ENCODE measurements around the gene TRIM14. TPM values are rescaled to one million over a fixed set of nuclear protein-coding genes. Genes with fewer than 3 reads are reported as not detected.

TRIM14 gene
- total RNA-seq, 4 donors from 2014 or later, result 12.0 to 17.5 (median 16.3) TPM

DNA sequence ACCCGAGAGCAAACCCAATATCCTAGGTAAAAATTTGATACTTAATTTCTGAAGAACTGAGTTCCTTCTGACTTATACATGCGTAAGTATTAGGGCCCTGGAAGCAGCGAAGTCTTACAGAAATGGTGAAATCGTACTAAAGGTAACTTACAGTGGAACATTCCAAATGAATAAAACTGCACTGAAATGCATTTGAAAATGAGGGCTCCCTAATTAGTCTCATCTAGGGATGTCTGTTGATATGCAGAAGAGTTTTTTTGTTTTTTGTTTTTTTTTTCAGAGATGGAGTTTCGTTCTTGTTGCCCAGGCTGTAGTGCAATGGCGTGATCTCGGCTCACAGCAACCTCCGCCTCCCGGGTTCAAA, 72.9 kb downstream of the TRIM14 start:
- no peak overlapping the region for H3K4me3 ChIP-seq (ENCODE audit: low read depth, poor library complexity, severe bottlenecking)

DNA sequence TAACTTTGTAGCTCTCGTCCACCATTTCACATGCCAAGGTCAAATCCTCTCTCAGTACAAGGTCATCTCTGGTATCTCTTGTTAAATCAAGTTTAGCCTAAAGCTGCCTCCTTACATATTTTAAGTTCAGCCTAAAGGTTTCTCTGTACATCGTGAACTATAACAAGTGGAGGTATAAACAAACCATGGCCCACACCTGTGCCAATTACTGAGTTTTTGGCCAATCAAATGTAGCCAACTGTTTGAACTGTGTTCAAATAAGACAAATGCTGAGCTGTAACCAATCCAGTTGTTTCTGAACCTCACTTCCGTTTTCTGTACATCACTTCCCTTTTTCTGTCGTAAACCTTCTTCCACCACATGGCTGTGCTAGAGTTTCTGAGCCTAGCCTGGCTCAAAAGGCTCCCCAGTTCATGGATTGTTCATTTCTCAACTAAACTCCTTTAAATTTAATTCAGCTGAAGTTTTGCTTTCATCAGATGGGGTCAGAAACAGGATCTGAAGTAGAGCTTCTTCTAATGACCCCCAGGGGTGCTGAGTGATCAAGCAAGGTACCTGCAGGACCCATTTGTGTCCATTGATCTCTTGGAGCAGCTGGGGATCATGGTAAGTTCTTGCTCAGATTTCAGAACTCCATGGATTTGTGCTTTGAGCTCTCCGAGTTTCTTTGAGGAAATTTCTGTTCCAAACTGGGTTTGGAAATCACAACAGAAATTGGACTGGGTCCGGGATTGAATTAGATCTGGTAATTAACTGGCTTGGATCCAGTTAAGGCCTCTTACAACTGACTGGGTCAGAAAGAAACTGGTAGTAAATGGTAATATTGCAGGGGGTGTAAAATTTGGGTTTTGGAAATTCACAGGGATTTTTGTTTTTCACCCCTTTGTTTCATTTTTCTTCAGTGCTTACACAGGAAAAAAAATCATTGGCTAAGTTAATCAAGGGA, 73.5 kb downstream of the TRIM14 start:
- TF ChIP-seq, protein P1, sequence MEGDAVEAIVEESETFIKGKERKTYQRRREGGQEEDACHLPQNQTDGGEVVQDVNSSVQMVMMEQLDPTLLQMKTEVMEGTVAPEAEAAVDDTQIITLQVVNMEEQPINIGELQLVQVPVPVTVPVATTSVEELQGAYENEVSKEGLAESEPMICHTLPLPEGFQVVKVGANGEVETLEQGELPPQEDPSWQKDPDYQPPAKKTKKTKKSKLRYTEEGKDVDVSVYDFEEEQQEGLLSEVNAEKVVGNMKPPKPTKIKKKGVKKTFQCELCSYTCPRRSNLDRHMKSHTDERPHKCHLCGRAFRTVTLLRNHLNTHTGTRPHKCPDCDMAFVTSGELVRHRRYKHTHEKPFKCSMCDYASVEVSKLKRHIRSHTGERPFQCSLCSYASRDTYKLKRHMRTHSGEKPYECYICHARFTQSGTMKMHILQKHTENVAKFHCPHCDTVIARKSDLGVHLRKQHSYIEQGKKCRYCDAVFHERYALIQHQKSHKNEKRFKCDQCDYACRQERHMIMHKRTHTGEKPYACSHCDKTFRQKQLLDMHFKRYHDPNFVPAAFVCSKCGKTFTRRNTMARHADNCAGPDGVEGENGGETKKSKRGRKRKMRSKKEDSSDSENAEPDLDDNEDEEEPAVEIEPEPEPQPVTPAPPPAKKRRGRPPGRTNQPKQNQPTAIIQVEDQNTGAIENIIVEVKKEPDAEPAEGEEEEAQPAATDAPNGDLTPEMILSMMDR (IDR thresholded peaks at IDR 0.05), result no peak
- no peak for DNase-seq (ENCODE audit: low spot score in 2 of 2)
- no peak overlapping the region for H3K4me3 ChIP-seq (ENCODE audit: low read depth, poor library complexity, severe bottlenecking)
- intact Hi-C loops (cut with DNase I; ENCODE audit: low total_unique reads), result no loop called here
- 67 to 76% methylated on average over 6 of the region's 6 CpGs for WGBS, 2 donors

More for the DNA sequence above, 72.9 kb downstream of the TRIM14 start:
- 94 to 95% methylated on average over 9 of the region's 9 CpGs for WGBS, 2 donors
- TF ChIP-seq, protein P1 (IDR thresholded peaks at IDR 0.05), result no peak
- TF ChIP-seq POLR2A (IDR thresholded peaks at IDR 0.05), result no peak
- intact Hi-C loops (cut with DNase I; ENCODE audit: low total_unique reads), result no loop called here
- DNase-seq (ENCODE audit: low spot score in 2 of 2), result no peak

DNA sequence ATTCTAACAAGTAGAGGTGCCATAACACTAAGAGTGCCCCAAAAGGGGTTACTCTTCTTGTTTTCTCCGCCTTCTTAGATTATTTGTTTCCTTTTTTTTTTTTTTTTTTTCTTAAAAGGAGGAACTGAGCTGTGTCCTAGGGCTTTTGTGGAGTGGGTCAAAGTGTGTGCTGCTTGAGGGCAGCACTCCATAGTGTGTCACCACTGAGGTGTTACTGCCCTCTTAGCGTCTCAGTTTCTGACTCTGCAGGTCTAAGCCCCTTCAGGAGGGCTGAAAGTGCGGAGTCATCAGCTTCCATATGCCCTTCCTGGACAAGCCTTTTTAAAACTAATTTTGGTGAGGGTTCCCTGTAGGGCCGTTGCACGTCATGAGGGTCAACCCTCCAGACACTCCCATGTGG, 75.1 kb downstream of the TRIM14 start:
- H3K4me3 ChIP-seq (ENCODE audit: low read depth, poor library complexity, severe bottlenecking), result no peak overlapping the region
- no peak for TF ChIP-seq POLR2A (IDR thresholded peaks at IDR 0.05)
- TF ChIP-seq, protein P1 (IDR thresholded peaks at IDR 0.05), result no peak
- intact Hi-C loops (cut with DNase I; ENCODE audit: low total_unique reads), result no loop called here
- peak in 1 of 2 donors; percentile 34 for DNase-seq (ENCODE audit: low spot score in 2 of 2)
- 67 to 79% methylated on average over 5 of the region's 5 CpGs for WGBS, 2 donors

DNA sequence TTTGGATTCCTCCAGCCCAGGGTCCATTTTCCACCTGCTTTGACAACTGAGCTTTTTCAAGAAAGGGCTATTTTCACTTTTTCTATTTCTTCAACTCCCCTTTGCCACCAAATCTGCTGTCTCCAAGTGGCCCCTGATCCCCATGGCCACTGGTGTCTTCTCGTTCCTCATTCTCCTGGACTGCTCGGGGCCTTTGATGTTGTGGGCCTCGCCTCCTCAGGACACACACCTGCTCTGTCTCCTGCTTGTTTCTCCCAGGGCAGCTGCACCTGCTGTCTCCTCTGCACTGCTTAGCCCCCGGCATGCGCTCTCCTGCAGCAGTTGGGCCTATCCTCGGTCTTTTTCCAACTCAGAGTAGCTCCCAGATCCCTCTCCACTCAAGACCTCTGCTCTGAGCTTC, 78.8 kb downstream of the TRIM14 start:
- WGBS, 2 donors, result 94 to 95% methylated on average over 6 of the region's 6 CpGs
- intact Hi-C loops (cut with DNase I; ENCODE audit: low total_unique reads), result no loop called here
- DNase-seq (ENCODE audit: low spot score in 2 of 2), result peak in 1 of 2 donors; percentile 39
- H3K4me3 ChIP-seq (ENCODE audit: low read depth, poor library complexity, severe bottlenecking), result no peak overlapping the region
- no peak for TF ChIP-seq POLR2A (IDR thresholded peaks at IDR 0.05)
- TF ChIP-seq, protein P1 (IDR thresholded peaks at IDR 0.05), result no peak

DNA sequence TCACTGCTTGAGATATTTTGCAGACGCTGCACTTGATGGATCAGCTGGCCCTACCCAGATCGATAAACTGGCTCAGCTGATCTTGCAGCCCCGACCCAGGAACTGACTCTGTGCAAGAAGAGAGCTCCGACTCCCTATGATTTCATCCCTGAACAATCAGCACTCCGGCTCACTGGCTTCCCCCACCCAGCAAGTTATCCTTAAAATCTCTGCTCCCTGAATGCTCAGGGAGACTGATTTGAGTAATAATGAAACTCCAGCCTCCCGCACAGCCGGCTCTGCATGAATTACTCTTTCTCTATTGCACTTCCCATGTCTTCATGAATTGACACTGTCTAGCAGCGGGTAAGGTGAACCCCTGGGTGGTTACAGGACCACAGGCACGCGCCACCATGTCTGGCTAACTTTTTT, 79.4 kb downstream of the TRIM14 start:
- DNase-seq (ENCODE audit: low spot score in 2 of 2), result peak in 1 of 2 donors; percentile 68
- intact Hi-C loops (cut with DNase I; ENCODE audit: low total_unique reads), result no loop called here
- TF ChIP-seq, protein P1 (IDR thresholded peaks at IDR 0.05), result no peak
- no peak for TF ChIP-seq POLR2A (IDR thresholded peaks at IDR 0.05)
- no peak overlapping the region for H3K4me3 ChIP-seq (ENCODE audit: low read depth, poor library complexity, severe bottlenecking)
- 71 to 74% methylated on average over 10 of the region's 10 CpGs for WGBS, 2 donors

Data from lower leg skin (tissue), 4 donors.